Fibroblast of villous mesenchyme (primary cell): ENCODE results near the gene VPS16. TPM values are rescaled to one million over a fixed set of nuclear protein-coding genes. Genes with fewer than 3 reads are reported as not detected.

ENCODE experiments used
- DNase-seq: peaks from one replicate; pipeline ENCODE4 v3.0.0-alpha.2; 2010; ENCODE audit warnings: low read depth
- H3K4me3 ChIP-seq: 2 replicates; pipeline ENCODE4 v1.5.1; 2011; ENCODE audit warnings: low read depth, mild to moderate bottlenecking, low read length
- total RNA-seq: library from RNA; depleted of rRNA; stranded (reverse); fragments of >200 nt; gene quantifications from 2 replicates; pipeline ENCODE4 v1.2.3, GENCODE V29; 2012
- TF ChIP-seq, protein P1 (sequence below): IDR thresholded peaks from 2 replicates; pipeline ENCODE4 v1.5.1; 2012; ENCODE audit warnings: low read depth, mild to moderate bottlenecking, low read length; ENCODE audit not compliant: insufficient read depth

The VPS16 gene
- total RNA-seq, 1 donor = 51.0 TPM

- DNase-seq = no peak
- TF ChIP-seq, protein P1, sequence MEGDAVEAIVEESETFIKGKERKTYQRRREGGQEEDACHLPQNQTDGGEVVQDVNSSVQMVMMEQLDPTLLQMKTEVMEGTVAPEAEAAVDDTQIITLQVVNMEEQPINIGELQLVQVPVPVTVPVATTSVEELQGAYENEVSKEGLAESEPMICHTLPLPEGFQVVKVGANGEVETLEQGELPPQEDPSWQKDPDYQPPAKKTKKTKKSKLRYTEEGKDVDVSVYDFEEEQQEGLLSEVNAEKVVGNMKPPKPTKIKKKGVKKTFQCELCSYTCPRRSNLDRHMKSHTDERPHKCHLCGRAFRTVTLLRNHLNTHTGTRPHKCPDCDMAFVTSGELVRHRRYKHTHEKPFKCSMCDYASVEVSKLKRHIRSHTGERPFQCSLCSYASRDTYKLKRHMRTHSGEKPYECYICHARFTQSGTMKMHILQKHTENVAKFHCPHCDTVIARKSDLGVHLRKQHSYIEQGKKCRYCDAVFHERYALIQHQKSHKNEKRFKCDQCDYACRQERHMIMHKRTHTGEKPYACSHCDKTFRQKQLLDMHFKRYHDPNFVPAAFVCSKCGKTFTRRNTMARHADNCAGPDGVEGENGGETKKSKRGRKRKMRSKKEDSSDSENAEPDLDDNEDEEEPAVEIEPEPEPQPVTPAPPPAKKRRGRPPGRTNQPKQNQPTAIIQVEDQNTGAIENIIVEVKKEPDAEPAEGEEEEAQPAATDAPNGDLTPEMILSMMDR = no peak
- H3K4me3 ChIP-seq = no peak overlapping the region
Measured at GRCh38 chr20:2797136-2797983, 43.2 kb upstream of the VPS16 start.

- TF ChIP-seq, protein P1 = no peak
- H3K4me3 ChIP-seq = no peak overlapping the region
- DNase-seq = no peak
Measured at GRCh38 chr20:2798095-2798805, 42.3 kb upstream of the VPS16 start.

- TF ChIP-seq, protein P1 = no peak
- no peak for DNase-seq
- H3K4me3 ChIP-seq = no peak overlapping the region
Measured at GRCh38 chr20:2798814-2799213, 41.7 kb upstream of the VPS16 start.

- TF ChIP-seq, protein P1 = no peak
- peak overlapping the region; percentile 58 for H3K4me3 ChIP-seq
- no peak for DNase-seq
Measured at GRCh38 chr20:2799271-2799670, 41.3 kb upstream of the VPS16 start.

DNA sequence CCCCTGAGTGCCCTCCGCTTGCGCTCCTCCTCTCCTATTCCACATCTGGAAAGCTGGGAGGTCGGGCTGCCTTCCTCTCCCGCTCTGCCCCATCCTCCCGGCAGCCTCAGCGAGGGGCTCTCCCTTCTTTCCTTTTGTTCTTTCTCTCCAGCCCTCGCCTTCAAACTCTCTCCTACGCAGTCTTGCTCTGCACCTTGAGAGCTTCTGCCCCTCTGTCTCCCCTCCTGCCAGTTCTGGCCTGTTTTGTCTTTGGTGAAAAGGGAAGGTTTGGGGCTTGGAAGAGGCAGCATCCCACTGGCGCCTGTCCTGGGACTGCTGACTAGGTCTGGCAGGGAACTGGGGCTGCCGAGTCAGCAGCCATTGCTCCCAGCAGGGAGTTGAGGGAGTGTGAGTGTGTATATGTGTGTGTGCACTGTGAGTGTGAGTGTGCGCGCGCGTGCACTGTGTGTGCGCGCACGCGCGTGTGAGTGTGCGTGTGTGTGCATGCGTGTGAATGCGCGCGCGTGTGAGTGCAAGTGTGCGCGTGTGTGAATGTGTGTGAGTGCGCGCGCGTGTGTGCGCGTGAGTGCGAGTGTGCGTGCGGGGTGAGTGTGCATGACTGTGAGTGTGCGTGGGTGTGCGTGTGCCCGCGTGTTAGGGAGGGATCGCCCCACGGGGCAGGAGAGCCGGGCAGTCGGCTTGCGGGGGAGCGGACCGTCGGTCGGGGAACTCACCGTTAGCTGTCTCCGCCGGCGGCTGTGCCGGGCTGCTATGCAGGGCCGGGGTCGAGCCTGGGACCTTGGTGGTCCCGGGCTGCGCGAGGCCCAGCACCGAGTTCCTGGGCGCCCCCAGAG, 40.6 kb upstream of the VPS16 start:
- peak overlapping the region; percentile 58 for H3K4me3 ChIP-seq
- TF ChIP-seq, protein P1 = no peak
- no peak for DNase-seq

- H3K4me3 ChIP-seq = peak within 1 kb of the TSS; percentile 58
- TF ChIP-seq, protein P1 = no peak
- DNase-seq = no peak
Measured at GRCh38 chr20:2800521-2801285, 39.8 kb upstream of the VPS16 start, which contains the start of gene CPXM1. TSS of gene CPXM1 (minus strand) at chr20:2800627. CDS start at chr20:2800572, 55 bp downstream.
